Loucy (cell line): ENCODE data around the gene TNIP2.
A peak's percentile ranks its signal among the peaks of the same experiment; 100 is the strongest.

ENCODE experiments used
- H2AFZ ChIP-seq: fragments of 200-600 bp; sonication (generic); 2 replicates; pipeline ENCODE4 v1.6.0; 2016; ENCODE audit warnings: antibody characterized with exemption, mild to moderate bottlenecking, low read length, moderate library complexity
- H3F3A ChIP-seq: fragments of 200-600 bp; 2 replicates; pipeline ENCODE4 v1.6.0; 2016; ENCODE audit warnings: antibody characterized with exemption, low read depth, mild to moderate bottlenecking
- H3K27me3 ChIP-seq: fragments of 200-600 bp; sonication (generic); 2 replicates; pipeline ENCODE4 v1.6.1; 2014; ENCODE audit warnings: low read length, mild to moderate bottlenecking; ENCODE audit not compliant: insufficient read depth, poor library complexity, severe bottlenecking
- H3K36me3 ChIP-seq: fragments of 200-600 bp; sonication (generic); 2 replicates; pipeline ENCODE4 v1.6.1; 2016; ENCODE audit warnings: low read length; ENCODE audit not compliant: insufficient read depth
- H3K4me1 ChIP-seq: fragments of 200-600 bp; sonication (generic); 2 replicates; pipeline ENCODE4 v1.5.1; 2014; ENCODE audit warnings: low read length, mild to moderate bottlenecking; ENCODE audit not compliant: insufficient read depth, poor library complexity, severe bottlenecking
- H3K4me2 ChIP-seq: fragments of 200-600 bp; sonication (generic); 2 replicates; pipeline ENCODE4 v1.6.0; 2014; ENCODE audit warnings: antibody characterized with exemption, low read length, low read depth, mild to moderate bottlenecking; ENCODE audit not compliant: poor library complexity, severe bottlenecking
- H3K4me3 ChIP-seq: fragments of 200-600 bp; sonication (generic); 2 replicates; pipeline ENCODE4 v1.5.1; 2014; ENCODE audit warnings: low read length, mild to moderate bottlenecking, mixed read lengths; ENCODE audit not compliant: poor library complexity, severe bottlenecking
- H3K79me2 ChIP-seq: fragments of 200-600 bp; sonication (generic); 2 replicates; pipeline ENCODE4 v1.6.1; 2014; ENCODE audit warnings: low read length; ENCODE audit not compliant: insufficient read depth
- H3K9ac ChIP-seq: fragments of 200-600 bp; sonication (generic); 2 replicates; pipeline ENCODE4 v1.6.0; 2014; ENCODE audit warnings: mild to moderate bottlenecking, low read depth, low read length, moderate library complexity; ENCODE audit not compliant: poor library complexity, severe bottlenecking
- H3K9me2 ChIP-seq: fragments of 200-600 bp; sonication (generic); replicated peaks from 2 replicates; pipeline ENCODE4 v1.6.1; 2016; ENCODE audit warnings: low read depth, low read length, mixed read lengths
- H3K9me3 ChIP-seq: fragments of 200-600 bp; sonication (generic); 2 replicates; pipeline ENCODE4 v1.6.1; 2014; ENCODE audit warnings: mild to moderate bottlenecking, antibody characterized with exemption, low read length, low read depth; ENCODE audit not compliant: insufficient read depth
- H4K20me1 ChIP-seq: fragments of 200-600 bp; sonication (generic); 2 replicates; pipeline ENCODE4 v1.6.0; 2014; ENCODE audit warnings: antibody characterized with exemption, low read length, mild to moderate bottlenecking; ENCODE audit not compliant: insufficient read depth, poor library complexity, severe bottlenecking
- CTCF ChIP-seq: fragments of 200-600 bp; sonication (generic); conservative IDR thresholded peaks from 2 replicates; pipeline ENCODE4 v1.5.1; 2014; ENCODE audit warnings: mild to moderate bottlenecking, antibody characterized with exemption, low read length
- EZH2phosphoT487 ChIP-seq: fragments of 200-600 bp; IDR thresholded peaks from 2 replicates; pipeline ENCODE4 v1.6.1; 2018; ENCODE audit warnings: antibody characterized with exemption, mild to moderate bottlenecking, moderate library complexity, borderline replicate concordance

Gene TNIP2

GRCh38 chr4:2791518-2792395 is 35.6 kb upstream of the TNIP2 start:
- Histone ChIP-seq H4K20me1 (no peaks in the 10 kb centered on the region), H3K9ac (peak overlapping the region; percentile 40), H3F3A (no peaks in the 10 kb centered on the region), H3K9me3 (no peaks in the 10 kb centered on the region), H3K4me1 (peaks cover 22% of the 10 kb centered on the region), H2AFZ (peak overlapping the region; percentile 41; the same call in 1 of the 2 replicates), H3K4me2 (peak overlapping the region; percentile 30), H3K79me2 (no peaks in the 10 kb centered on the region), H3K27me3 (no peaks in the 10 kb centered on the region), H3K4me3 (peak overlapping the region; percentile 4), H3K36me3 (no peaks in the 10 kb centered on the region), H3K9me2 (no peaks in the 10 kb centered on the region)
- TF ChIP-seq CTCF (no peak), EZH2phosphoT487 (no peak)

GRCh38 chr4:2790583-2791517 is 34.7 kb upstream of the TNIP2 start:
- no peaks in the 10 kb centered on the region for H4K20me1 ChIP-seq
- no peaks in the 10 kb centered on the region for H3K9me3 ChIP-seq
- H2AFZ ChIP-seq, result peak overlapping the region; percentile 4; the same call in 1 of the 2 replicates
- H3F3A ChIP-seq, result no peaks in the 10 kb centered on the region
- no peaks in the 10 kb centered on the region for H3K79me2 ChIP-seq
- peak overlapping the region; percentile 30 for H3K4me2 ChIP-seq
- H3K36me3 ChIP-seq, result no peaks in the 10 kb centered on the region
- H3K4me3 ChIP-seq, result no peak overlapping the region
- no peaks in the 10 kb centered on the region for H3K27me3 ChIP-seq
- peak overlapping the region; percentile 40 for H3K9ac ChIP-seq
- no peaks in the 10 kb centered on the region for H3K9me2 ChIP-seq
- TF ChIP-seq EZH2phosphoT487, result no peak
- no peak for TF ChIP-seq CTCF
- peaks cover 28% of the 10 kb centered on the region for H3K4me1 ChIP-seq

- Histone ChIP-seq H3K79me2 (no peaks in the 10 kb centered on the region), H3F3A (no peaks in the 10 kb centered on the region), H3K4me3 (no peak overlapping the region), H3K9me2 (no peaks in the 10 kb centered on the region), H3K4me2 (no peak overlapping the region), H3K4me1 (peaks cover 36% of the 10 kb centered on the region), H4K20me1 (no peaks in the 10 kb centered on the region), H3K36me3 (no peaks in the 10 kb centered on the region), H3K9me3 (no peaks in the 10 kb centered on the region), H3K9ac (no peak overlapping the region), H3K27me3 (no peaks in the 10 kb centered on the region), H2AFZ (no peak overlapping the region)
- TF ChIP-seq CTCF, result no peak
- TF ChIP-seq EZH2phosphoT487, result no peak
Observed at GRCh38 chr4:2789793-2790582, 33.9 kb upstream of the TNIP2 start.
